ENCODE measurements around the gene SLC43A2.

SLC43A2 gene

GRCh38 chr17:1651559-1651844, 22.9 kb upstream of the SLC43A2 start:
- H3K27ac ChIP-seq (ENCODE audit: low read length, poor library complexity, severe bottlenecking) = no peak overlapping the region
- no peak overlapping the region for H3K18ac ChIP-seq (ENCODE audit: low read depth in 1 of 2, low read length in 2 of 2)

DNA sequence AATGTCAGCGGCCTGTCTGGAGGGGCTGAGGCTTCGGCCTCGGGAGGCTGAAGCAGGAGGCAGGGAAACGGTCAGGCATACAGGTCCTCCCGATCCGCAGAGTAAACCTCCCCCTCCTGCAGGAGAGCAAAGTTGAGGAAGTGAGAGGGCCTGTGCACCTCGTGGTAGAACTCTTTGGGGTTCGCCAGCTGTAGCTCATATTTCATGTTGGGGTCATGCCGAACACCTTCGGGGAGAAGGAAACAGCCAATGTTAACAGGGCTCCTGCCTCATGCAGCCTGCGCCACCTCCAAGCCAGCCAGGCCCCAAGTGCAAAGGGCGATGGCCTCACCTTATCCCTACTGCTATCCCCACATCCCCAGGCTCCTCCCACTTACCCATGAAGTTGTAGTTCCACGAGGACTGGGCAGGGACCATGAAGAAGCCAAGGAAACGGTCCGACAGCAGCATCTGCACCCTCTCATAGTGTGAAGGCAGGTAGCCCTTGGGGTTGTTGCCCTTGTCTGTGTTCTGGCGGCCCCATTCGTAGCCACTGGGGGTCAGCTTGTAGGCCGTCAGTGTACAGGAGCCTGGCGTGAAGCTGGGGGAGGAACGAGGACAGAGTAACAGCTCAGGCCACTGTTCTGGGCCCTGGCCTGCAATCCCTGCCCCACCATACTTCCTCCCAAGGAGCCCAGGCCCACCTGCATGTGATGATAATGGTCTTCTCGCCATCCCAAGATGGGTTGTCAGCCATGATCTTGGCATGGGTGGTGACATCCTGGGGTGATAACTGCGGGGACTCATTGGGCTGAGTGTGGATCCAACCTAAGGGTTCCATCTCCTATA, 22.3 kb upstream of the SLC43A2 start:
- Histone ChIP-seq H3K4me2 (ENCODE audit: low read length, poor library complexity, severe bottlenecking) (no peak overlapping the region), H3K4me3 (ENCODE audit: insufficient read depth in 1 of 2, low read depth in 1 of 2, low read length in 2 of 2) (no peak overlapping the region), H3K4ac (ENCODE audit: low read depth in 1 of 2, low read length in 2 of 2) (no peak overlapping the region), H2BK12ac (ENCODE audit: low read length in 2 of 2) (no peak overlapping the region), H3K9ac (ENCODE audit: low read length) (peak overlapping the region; percentile 18), H3K27me3 (ENCODE audit: control insufficient read depth in 1 of 2, insufficient read depth in 1 of 2, low read length in 2 of 2) (no peaks in the 10 kb centered on the region), H3K36me3 (ENCODE audit: control insufficient read depth in 1 of 2, insufficient read depth in 2 of 2, low read depth in 1 of 2, low read length in 2 of 2) (peaks cover 60 to 64% of the 10 kb centered on the region in 2 experiments), H4K91ac (ENCODE audit: low read length) (no peak overlapping the region), H3K23ac (ENCODE audit: low read length in 2 of 2) (no peak overlapping the region), H4K8ac (ENCODE audit: low read length) (no peak overlapping the region), H2AK5ac (ENCODE audit: low read length, severe bottlenecking) (no peak overlapping the region), H3K18ac (ENCODE audit: low read depth in 1 of 2, low read length in 2 of 2) (no peak overlapping the region), H3K9me3 (ENCODE audit: control insufficient read depth, low read length) (no peaks in the 10 kb centered on the region), H3K14ac (ENCODE audit: low read length in 2 of 2) (no peak overlapping the region), H2AFZ (ENCODE audit: low read depth, low read length) (no peak overlapping the region), H3K79me1 (replicated peaks; ENCODE audit: low read length, poor library complexity, severe bottlenecking) (peaks cover 8% of the 10 kb centered on the region), H2BK120ac (ENCODE audit: low read depth, low read length) (no peak overlapping the region), H2BK15ac (ENCODE audit: low read depth, poor library complexity, severe bottlenecking) (no peak overlapping the region), H2BK5ac (ENCODE audit: low read depth, low read length, poor library complexity, severe bottlenecking) (no peak overlapping the region), H3K4me1 (ENCODE audit: control insufficient read depth, insufficient read depth, low read depth, low read length) (peaks cover 29% of the 10 kb centered on the region), H3K27ac (ENCODE audit: low read length, poor library complexity, severe bottlenecking) (no peak overlapping the region)
- DNase-seq = no peak
- WGBS = 92% methylated on average over 22 of the region's 22 CpGs

More at GRCh38 chr17:1651559-1651844, 22.9 kb upstream of the SLC43A2 start:
- H3K79me1 ChIP-seq (replicated peaks; ENCODE audit: low read length, poor library complexity, severe bottlenecking) = peaks cover 8% of the 10 kb centered on the region
- 99% methylated on average over 4 of the region's 4 CpGs for WGBS
- H2BK15ac ChIP-seq (ENCODE audit: low read depth, poor library complexity, severe bottlenecking) = no peak overlapping the region
- no peak overlapping the region for H3K4me2 ChIP-seq (ENCODE audit: low read length, poor library complexity, severe bottlenecking)
- no peak overlapping the region for H2BK5ac ChIP-seq (ENCODE audit: low read depth, low read length, poor library complexity, severe bottlenecking)
- no peak overlapping the region for H2AK5ac ChIP-seq (ENCODE audit: low read length, severe bottlenecking)
- no peak overlapping the region for H4K8ac ChIP-seq (ENCODE audit: low read length)
- H3K4me3 ChIP-seq (ENCODE audit: insufficient read depth in 1 of 2, low read depth in 1 of 2, low read length in 2 of 2) = no peak overlapping the region
- peaks cover 62 to 64% of the 10 kb centered on the region in 2 experiments for H3K36me3 ChIP-seq (ENCODE audit: control insufficient read depth in 1 of 2, insufficient read depth in 2 of 2, low read depth in 1 of 2, low read length in 2 of 2)
- no peak overlapping the region for H2BK120ac ChIP-seq (ENCODE audit: low read depth, low read length)
- H3K9ac ChIP-seq (ENCODE audit: low read length) = no peak overlapping the region
- no peaks in the 10 kb centered on the region for H3K27me3 ChIP-seq (ENCODE audit: control insufficient read depth in 1 of 2, insufficient read depth in 1 of 2, low read length in 2 of 2)
- no peak for DNase-seq
- no peaks in the 10 kb centered on the region for H3K9me3 ChIP-seq (ENCODE audit: control insufficient read depth, low read length)
- no peak overlapping the region for H3K4ac ChIP-seq (ENCODE audit: low read depth in 1 of 2, low read length in 2 of 2)
- no peak overlapping the region for H4K91ac ChIP-seq (ENCODE audit: low read length)
- H3K4me1 ChIP-seq (ENCODE audit: control insufficient read depth, insufficient read depth, low read depth, low read length) = peaks cover 29% of the 10 kb centered on the region
- no peak overlapping the region for H2AFZ ChIP-seq (ENCODE audit: low read depth, low read length)
- H3K23ac ChIP-seq (ENCODE audit: low read length in 2 of 2) = no peak overlapping the region
- no peak overlapping the region for H2BK12ac ChIP-seq (ENCODE audit: low read length in 2 of 2)
- H3K14ac ChIP-seq (ENCODE audit: low read length in 2 of 2) = no peak overlapping the region

GRCh38 chr17:1649844-1650501, 21.3 kb upstream of the SLC43A2 start, which contains the start of gene RILP:
TSS of gene RILP (minus strand) at chr17:1649866. CDS start at chr17:1649804, 62 bp downstream.
- peak within 1 kb of the TSS; percentile 6 to 95 for H2BK12ac ChIP-seq (ENCODE audit: low read length in 2 of 2)
- peaks cover 6% of the 10 kb centered on the region for H3K79me1 ChIP-seq (replicated peaks; ENCODE audit: low read length, poor library complexity, severe bottlenecking)
- peak within 1 kb of the TSS; percentile 6 for H2BK15ac ChIP-seq (ENCODE audit: low read depth, poor library complexity, severe bottlenecking)
- peak within 1 kb of the TSS; percentile 71 for H3K27ac ChIP-seq (ENCODE audit: low read length, poor library complexity, severe bottlenecking)
- peak within 1 kb of the TSS in 1 of 2 experiments; percentile 93 for H3K4ac ChIP-seq (ENCODE audit: low read depth in 1 of 2, low read length in 2 of 2)
- peak within 1 kb of the TSS; percentile 45 for H4K91ac ChIP-seq (ENCODE audit: low read length)
- DNase-seq = no peak
- H3K4me1 ChIP-seq (ENCODE audit: control insufficient read depth, insufficient read depth, low read depth, low read length) = peaks cover 37% of the 10 kb centered on the region
- peak within 1 kb of the TSS; percentile 71 to 80 for H3K4me3 ChIP-seq (ENCODE audit: insufficient read depth in 1 of 2, low read depth in 1 of 2, low read length in 2 of 2)
- no peaks in the 10 kb centered on the region for H3K9me3 ChIP-seq (ENCODE audit: control insufficient read depth, low read length)
- peaks cover 56 to 58% of the 10 kb centered on the region in 2 experiments for H3K36me3 ChIP-seq (ENCODE audit: control insufficient read depth in 1 of 2, insufficient read depth in 2 of 2, low read depth in 1 of 2, low read length in 2 of 2)
- peak within 1 kb of the TSS; percentile 71 for H2BK120ac ChIP-seq (ENCODE audit: low read depth, low read length)
- H4K8ac ChIP-seq (ENCODE audit: low read length) = peak within 1 kb of the TSS; percentile 46
- peak within 1 kb of the TSS; percentile 11 for H2AFZ ChIP-seq (ENCODE audit: low read depth, low read length)
- no peaks in the 10 kb centered on the region for H3K27me3 ChIP-seq (ENCODE audit: control insufficient read depth in 1 of 2, insufficient read depth in 1 of 2, low read length in 2 of 2)
- no peak within 1 kb of the TSS for H2BK5ac ChIP-seq (ENCODE audit: low read depth, low read length, poor library complexity, severe bottlenecking)
- 38% methylated on average over 18 of the region's 23 CpGs for WGBS
- H2AK5ac ChIP-seq (ENCODE audit: low read length, severe bottlenecking) = peak within 1 kb of the TSS; percentile 15
- peak within 1 kb of the TSS; percentile 43 to 87 for H3K18ac ChIP-seq (ENCODE audit: low read depth in 1 of 2, low read length in 2 of 2)
- H3K23ac ChIP-seq (ENCODE audit: low read length in 2 of 2) = peak within 1 kb of the TSS in 1 of 2 experiments; percentile 78
- H3K4me2 ChIP-seq (ENCODE audit: low read length, poor library complexity, severe bottlenecking) = peak within 1 kb of the TSS; percentile 89
- H3K14ac ChIP-seq (ENCODE audit: low read length in 2 of 2) = peak within 1 kb of the TSS in 1 of 2 experiments; percentile 92
- H3K9ac ChIP-seq (ENCODE audit: low read length) = peak within 1 kb of the TSS; percentile 86
